Gastrocnemius medialis (tissue), 4 donors: ENCODE measurements around the gene MRPL39. TPM values are rescaled to one million over a fixed set of nuclear protein-coding genes. Genes with fewer than 3 reads are reported as not detected.
"Not testable (repeated sequence)": the region's sequence is repeated elsewhere in the genome, so short reads cannot be mapped to it uniquely, and the experiment has no call there.

ENCODE experiments used
- ATAC-seq, 2 donors: fragments of 150-250 bp; one replicate each; pipeline ENCODE4 v1.9.1; 2016
- DNase-seq, 2 donors: peaks; one replicate each; pipeline ENCODE4 v3.0.0-alpha.2; 2019
- H3K27ac ChIP-seq, 4 donors: fragments of 200-600 bp; sonication (generic); 1 replicate in 1 of 4; 2 replicates in 3 of 4; pipeline ENCODE4 v1.5.1; 2016 to 2018; ENCODE audit warnings: mild to moderate bottlenecking in 2 of 4, moderate library complexity in 1 of 4
- H3K27me3 ChIP-seq, 3 donors: fragments of 200-600 bp; sonication (generic) in 2 of 3; 1 replicate in 1 of 3; 2 replicates in 2 of 3; pipeline versions ENCODE4 v1.5.1 to v1.6.0; 2016 to 2019; ENCODE audit warnings: mild to moderate bottlenecking in 1 of 3, moderate library complexity in 1 of 3
- H3K36me3 ChIP-seq, 2 donors: fragments of 200-600 bp; sonication (generic) in 1 of 2; one replicate each; pipeline ENCODE4 v1.5.1; 2017 to 2018
- H3K4me1 ChIP-seq, 2 donors: fragments of 200-600 bp; sonication (generic) in 1 of 2; one replicate each; pipeline ENCODE4 v1.5.1; 2016 to 2017; ENCODE audit warnings: mild to moderate bottlenecking in 2 of 2
- H3K4me3 ChIP-seq, 4 donors: fragments of 200-600 bp; sonication (generic) in 3 of 4; 1 replicate in 1 of 4; 2 replicates in 3 of 4; pipeline ENCODE4 v1.5.1; 2016 to 2019; ENCODE audit warnings: mild to moderate bottlenecking in 2 of 4
- H3K9me3 ChIP-seq, 3 donors: fragments of 200-600 bp; sonication (generic) in 2 of 3; 1 replicate in 1 of 3; 2 replicates in 2 of 3; pipeline ENCODE4 v1.5.1; 2016 to 2019
- POLR2A ChIP-seq, 2 donors: fragments of 450-650 bp; IDR thresholded peaks; one replicate each; pipeline ENCODE4 v1.6.1; 2017; ENCODE audit warnings: antibody characterized with exemption in 2 of 2, mild to moderate bottlenecking in 2 of 2, moderate library complexity in 2 of 2
- in situ Hi-C, 4 donors: fragments of 200-750 bp; cut with MboI; loops; one replicate each; pipeline versions ENCODE4 v1.15.0 to v1.8.0; 2017; ENCODE audit warnings: low sequenced_read_pairs in 4 of 4
- intact Hi-C: fragments of 100-400 bp; cut with DNase I; formaldehyde crosslinking; loops from one replicate; pipeline ENCODE4 v1.15.1; 2023; ENCODE audit warnings: low total_unique reads
- total RNA-seq, 4 donors: library from RNA; depleted of rRNA; stranded (reverse); fragments of >200 nt; gene quantifications; one replicate each; pipeline versions ENCODE4 v1.1.0 to v1.2.3, GENCODE V29; 2016
- TF ChIP-seq, protein P1 (sequence below), 5 experiments: fragments of 450-650 bp in 3 of 5; fragments of 200-600 bp in 2 of 5; sonication (generic) in 2 of 5; IDR thresholded peaks in 4 of 5; conservative IDR thresholded peaks in 1 of 5; 1 replicate in 4 of 5; 2 replicates in 1 of 5; pipeline ENCODE4 v1.5.1; 2016 to 2019; ENCODE audit warnings: antibody characterized with exemption in 5 of 5, mild to moderate bottlenecking in 3 of 5, moderate library complexity in 3 of 5

The MRPL39 gene
- total RNA-seq, 4 donors from 2014 or later: 27.1 to 56.6 (median 39.0) TPM

- TF ChIP-seq POLR2A (IDR thresholded peaks at IDR 0.05): no peak
- TF ChIP-seq, protein P1, sequence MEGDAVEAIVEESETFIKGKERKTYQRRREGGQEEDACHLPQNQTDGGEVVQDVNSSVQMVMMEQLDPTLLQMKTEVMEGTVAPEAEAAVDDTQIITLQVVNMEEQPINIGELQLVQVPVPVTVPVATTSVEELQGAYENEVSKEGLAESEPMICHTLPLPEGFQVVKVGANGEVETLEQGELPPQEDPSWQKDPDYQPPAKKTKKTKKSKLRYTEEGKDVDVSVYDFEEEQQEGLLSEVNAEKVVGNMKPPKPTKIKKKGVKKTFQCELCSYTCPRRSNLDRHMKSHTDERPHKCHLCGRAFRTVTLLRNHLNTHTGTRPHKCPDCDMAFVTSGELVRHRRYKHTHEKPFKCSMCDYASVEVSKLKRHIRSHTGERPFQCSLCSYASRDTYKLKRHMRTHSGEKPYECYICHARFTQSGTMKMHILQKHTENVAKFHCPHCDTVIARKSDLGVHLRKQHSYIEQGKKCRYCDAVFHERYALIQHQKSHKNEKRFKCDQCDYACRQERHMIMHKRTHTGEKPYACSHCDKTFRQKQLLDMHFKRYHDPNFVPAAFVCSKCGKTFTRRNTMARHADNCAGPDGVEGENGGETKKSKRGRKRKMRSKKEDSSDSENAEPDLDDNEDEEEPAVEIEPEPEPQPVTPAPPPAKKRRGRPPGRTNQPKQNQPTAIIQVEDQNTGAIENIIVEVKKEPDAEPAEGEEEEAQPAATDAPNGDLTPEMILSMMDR (IDR thresholded peaks at IDR 0.05 in 4 of 5, conservative IDR thresholded peaks at IDR 0.05 in 1 of 5): no peak
- intact Hi-C loops: no loop called here
These were observed 28.0 kb upstream of the MRPL39 start for GRCh38 chr21:25635310-25635709.

GRCh38 chr21:25632296-25632695, 25.0 kb upstream of the MRPL39 start:
- H3K27ac ChIP-seq: no peak overlapping the region
- no peaks in the 10 kb centered on the region for H3K27me3 ChIP-seq
- no peak overlapping the region for H3K4me3 ChIP-seq
- no peaks in the 10 kb centered on the region for H3K9me3 ChIP-seq
- ATAC-seq (no peak), DNase-seq (no peak)
- H3K36me3 ChIP-seq: no peaks in the 10 kb centered on the region
- intact Hi-C loops: no loop called here
- in situ Hi-C loops: no loop called here
- H3K4me1 ChIP-seq: no peaks in the 10 kb centered on the region
- TF ChIP-seq POLR2A (IDR thresholded peaks at IDR 0.05): no peak

More at GRCh38 chr21:25635310-25635709, 28.0 kb upstream of the MRPL39 start:
- ATAC-seq: no peak
- H3K36me3 ChIP-seq: no peaks in the 10 kb centered on the region
- no peak for DNase-seq
- no peaks in the 10 kb centered on the region for H3K27me3 ChIP-seq
- H3K9me3 ChIP-seq: no peaks in the 10 kb centered on the region
- H3K4me1 ChIP-seq: peaks cover 0 to 8% of the 10 kb centered on the region in 2 donors
- in situ Hi-C loops: no loop called here
- H3K4me3 ChIP-seq: no peak overlapping the region
- H3K27ac ChIP-seq: no peak overlapping the region

DNA sequence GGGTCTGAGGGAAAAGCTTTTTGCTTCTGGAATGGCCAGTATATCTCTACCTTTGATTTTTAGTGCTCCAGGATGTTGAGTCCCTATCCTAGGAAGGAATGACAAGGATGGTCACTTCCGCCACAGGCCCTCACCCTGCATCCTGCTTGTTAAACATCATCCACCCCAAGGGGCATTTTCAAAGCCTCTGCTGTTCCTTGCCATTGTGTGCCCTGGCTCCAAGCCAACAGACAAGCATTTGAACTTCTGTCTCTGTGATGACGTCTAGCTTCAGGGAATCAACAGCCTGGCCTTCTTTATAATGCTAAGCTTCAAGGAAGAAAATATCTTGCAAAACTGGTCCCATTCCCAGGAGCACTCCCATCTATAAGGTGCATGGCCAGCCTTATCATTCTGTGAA, 19.5 kb upstream of the MRPL39 start:
- in situ Hi-C loops: no loop called here
- intact Hi-C loops: no loop called here
- H3K36me3 ChIP-seq: no peaks in the 10 kb centered on the region
- H3K9me3 ChIP-seq: no peaks in the 10 kb centered on the region
- no peaks in the 10 kb centered on the region for H3K4me1 ChIP-seq
- H3K27me3 ChIP-seq: no peaks in the 10 kb centered on the region
- no peak overlapping the region for H3K4me3 ChIP-seq
- H3K27ac ChIP-seq: peak overlapping the region in 3 of 4 donors; percentile 16 to 21 (median 18)
- no peak for TF ChIP-seq POLR2A (IDR thresholded peaks at IDR 0.05)
- TF ChIP-seq, protein P1 (IDR thresholded peaks at IDR 0.05 in 4 of 5, conservative IDR thresholded peaks at IDR 0.05 in 1 of 5): no peak
- ATAC-seq (peak in 1 of 2 donors; percentile 19), DNase-seq (no peak)

DNA sequence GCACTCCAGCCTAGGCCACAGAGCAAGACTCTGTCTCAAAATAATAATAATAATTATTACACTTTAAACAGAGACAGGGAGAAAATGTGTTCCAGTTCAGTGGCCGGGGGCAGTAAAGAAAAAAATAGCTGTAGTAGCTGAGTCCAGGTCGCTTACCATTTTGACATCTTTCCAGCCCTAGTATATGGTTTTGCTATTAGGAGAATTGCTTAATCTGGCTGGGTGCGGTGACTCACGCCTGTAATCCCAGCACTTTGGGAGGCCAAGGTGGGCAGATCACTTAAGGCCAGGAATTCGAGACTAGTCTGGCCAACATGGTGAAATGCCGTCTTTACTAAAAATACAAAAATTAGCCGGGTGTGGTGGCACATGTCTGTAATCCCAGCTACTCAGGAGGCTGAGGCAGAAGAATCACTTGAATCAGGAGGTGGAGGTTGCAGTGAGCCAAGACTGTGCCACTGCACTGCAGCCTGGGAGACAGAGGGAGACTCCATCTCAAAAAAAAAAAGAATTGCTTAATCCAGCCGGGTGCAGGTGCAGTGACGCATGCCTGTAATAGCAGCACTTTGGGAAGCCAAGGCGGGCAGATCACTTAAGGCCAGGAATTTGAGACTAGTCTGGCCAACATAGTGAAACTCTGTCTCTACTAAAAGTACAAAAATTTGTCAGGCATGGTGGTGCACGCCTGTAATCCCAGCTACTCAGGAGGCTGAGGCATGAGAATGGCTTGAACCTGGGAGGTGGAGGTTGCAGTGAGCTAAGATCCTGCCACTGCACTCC, 18.7 kb upstream of the MRPL39 start:
- H3K9me3 ChIP-seq, H3K4me1 ChIP-seq, intact Hi-C loops, in situ Hi-C loops, H3K4me3 ChIP-seq, H3K27me3 ChIP-seq, H3K36me3 ChIP-seq, DNase-seq, ATAC-seq: not testable (repeated sequence)
- peak overlapping the region in 1 of 4 donors; percentile 18 for H3K27ac ChIP-seq

DNA sequence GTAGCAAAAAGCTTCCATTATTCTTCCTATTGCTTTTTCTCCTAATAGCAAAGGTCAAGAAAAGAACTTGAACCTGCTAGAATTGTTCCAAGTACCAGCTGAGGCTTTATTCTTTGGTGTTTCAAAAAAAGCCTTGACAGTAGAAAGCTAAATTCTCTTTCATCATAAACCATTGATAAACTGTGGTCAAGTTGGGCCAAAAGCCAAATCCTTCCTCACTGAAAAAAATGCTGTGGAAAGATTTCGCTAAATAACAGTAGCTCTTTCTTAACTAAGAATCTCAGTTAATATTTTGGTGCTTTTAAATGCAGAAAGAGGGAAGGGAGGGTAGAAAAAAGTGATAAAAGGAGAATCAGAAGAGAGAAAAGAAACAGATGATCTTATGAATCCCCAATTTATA, 17.8 kb upstream of the MRPL39 start:
- no peaks in the 10 kb centered on the region for H3K4me1 ChIP-seq
- no peaks in the 10 kb centered on the region for H3K9me3 ChIP-seq
- no peak overlapping the region for H3K27ac ChIP-seq
- ATAC-seq (no peak), DNase-seq (no peak)
- H3K4me3 ChIP-seq: no peak overlapping the region
- intact Hi-C loops (no loop called here), in situ Hi-C loops (no loop called here)
- H3K36me3 ChIP-seq: no peaks in the 10 kb centered on the region
- TF ChIP-seq, protein P1 (IDR thresholded peaks at IDR 0.05 in 4 of 5, conservative IDR thresholded peaks at IDR 0.05 in 1 of 5): no peak
- no peak for TF ChIP-seq POLR2A (IDR thresholded peaks at IDR 0.05)
- H3K27me3 ChIP-seq: no peaks in the 10 kb centered on the region
